ENCODE measurements around the gene MSANTD7. TPM values are rescaled to one million over a fixed set of nuclear protein-coding genes. Genes with fewer than 3 reads are reported as not detected.

MSANTD7 gene
- total and polyA plus RNA-seq, 9 of the 15 experiments (the other 6 are each of a cell fraction or from before 2014, with no cell fraction given), result 5.2 to 27.3 (median 23.6) TPM

DNA sequence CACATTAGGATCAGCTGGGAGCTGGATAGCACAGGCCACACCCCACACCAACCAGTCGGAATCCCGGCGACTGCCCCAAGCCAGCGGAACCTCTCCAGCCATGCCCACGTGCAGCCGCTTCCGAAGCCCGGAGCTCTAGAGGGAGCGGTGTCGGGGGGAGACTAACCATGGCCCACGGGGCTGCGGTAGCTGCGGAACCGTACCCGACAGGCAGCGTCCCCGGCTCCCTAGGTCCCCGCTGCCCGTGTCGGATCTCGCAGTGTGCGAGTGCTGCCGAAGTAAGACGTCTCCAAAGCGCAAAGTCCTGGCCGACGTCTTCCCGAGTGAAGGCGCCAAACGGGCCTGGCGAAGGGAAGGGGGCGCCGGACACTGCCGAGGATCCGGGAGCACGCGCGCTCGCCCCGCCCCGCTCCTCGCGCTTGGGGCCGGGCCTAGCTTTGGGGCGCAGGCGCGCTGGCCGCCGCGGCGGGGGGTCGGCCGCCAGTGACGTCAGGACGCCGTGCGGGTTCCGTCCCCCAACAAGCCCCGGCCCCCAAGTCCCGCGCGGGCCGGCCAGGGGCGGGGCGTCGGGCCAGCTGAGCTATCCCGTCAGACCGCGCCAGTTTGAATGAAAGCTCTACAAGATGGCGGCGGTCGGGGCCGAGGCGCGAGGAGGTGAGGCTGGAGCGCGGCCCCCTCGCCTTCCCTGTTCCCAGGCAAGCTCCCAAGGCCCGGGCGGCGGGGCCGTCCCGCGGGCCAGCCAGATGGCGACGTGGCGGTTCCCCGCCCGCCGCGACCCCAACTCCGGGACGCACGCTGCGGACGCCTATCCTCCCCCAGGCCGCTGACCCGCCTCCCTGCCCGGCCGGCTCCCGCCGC, 40.4 kb downstream of the MSANTD7 start, which contains the start of gene SUV39H2 (continued):
- peak; percentile 59; the same call in 1 of the 2 replicates for TF ChIP-seq ZNF431 (CRISPR knock-in tag; IDR thresholded peaks at IDR 0.05)
- TF ChIP-seq FOXK2 (conservative IDR thresholded peaks at IDR 0.05 in 1 of 2, IDR thresholded peaks at IDR 0.05 in 1 of 2; ENCODE audit: low read depth in 2 of 2), result peak in 1 of 2 experiments; percentile 1; a peak in 1 of 4 replicates
- no peak for TF ChIP-seq HMG20A (CRISPR knock-in tag; conservative IDR thresholded peaks at IDR 0.05)
- TF ChIP-seq, protein P1, sequence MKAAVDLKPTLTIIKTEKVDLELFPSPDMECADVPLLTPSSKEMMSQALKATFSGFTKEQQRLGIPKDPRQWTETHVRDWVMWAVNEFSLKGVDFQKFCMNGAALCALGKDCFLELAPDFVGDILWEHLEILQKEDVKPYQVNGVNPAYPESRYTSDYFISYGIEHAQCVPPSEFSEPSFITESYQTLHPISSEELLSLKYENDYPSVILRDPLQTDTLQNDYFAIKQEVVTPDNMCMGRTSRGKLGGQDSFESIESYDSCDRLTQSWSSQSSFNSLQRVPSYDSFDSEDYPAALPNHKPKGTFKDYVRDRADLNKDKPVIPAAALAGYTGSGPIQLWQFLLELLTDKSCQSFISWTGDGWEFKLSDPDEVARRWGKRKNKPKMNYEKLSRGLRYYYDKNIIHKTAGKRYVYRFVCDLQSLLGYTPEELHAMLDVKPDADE (conservative IDR thresholded peaks at IDR 0.05; ENCODE audit: control insufficient read depth, low read depth, low read length), result peak; percentile 32
- TF ChIP-seq, protein P2, sequence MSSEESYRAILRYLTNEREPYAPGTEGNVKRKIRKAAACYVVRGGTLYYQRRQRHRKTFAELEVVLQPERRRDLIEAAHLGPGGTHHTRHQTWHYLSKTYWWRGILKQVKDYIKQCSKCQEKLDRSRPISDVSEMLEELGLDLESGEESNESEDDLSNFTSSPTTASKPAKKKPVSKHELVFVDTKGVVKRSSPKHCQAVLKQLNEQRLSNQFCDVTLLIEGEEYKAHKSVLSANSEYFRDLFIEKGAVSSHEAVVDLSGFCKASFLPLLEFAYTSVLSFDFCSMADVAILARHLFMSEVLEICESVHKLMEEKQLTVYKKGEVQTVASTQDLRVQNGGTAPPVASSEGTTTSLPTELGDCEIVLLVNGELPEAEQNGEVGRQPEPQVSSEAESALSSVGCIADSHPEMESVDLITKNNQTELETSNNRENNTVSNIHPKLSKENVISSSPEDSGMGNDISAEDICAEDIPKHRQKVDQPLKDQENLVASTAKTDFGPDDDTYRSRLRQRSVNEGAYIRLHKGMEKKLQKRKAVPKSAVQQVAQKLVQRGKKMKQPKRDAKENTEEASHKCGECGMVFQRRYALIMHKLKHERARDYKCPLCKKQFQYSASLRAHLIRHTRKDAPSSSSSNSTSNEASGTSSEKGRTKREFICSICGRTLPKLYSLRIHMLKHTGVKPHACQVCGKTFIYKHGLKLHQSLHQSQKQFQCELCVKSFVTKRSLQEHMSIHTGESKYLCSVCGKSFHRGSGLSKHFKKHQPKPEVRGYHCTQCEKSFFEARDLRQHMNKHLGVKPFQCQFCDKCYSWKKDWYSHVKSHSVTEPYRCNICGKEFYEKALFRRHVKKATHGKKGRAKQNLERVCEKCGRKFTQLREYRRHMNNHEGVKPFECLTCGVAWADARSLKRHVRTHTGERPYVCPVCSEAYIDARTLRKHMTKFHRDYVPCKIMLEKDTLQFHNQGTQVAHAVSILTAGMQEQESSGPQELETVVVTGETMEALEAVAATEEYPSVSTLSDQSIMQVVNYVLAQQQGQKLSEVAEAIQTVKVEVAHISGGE (CRISPR knock-in tag; IDR thresholded peaks at IDR 0.05), result peak in 2 of 3 experiments; percentile 68 to 85; a peak in 3 of 6 replicates
- TF ChIP-seq TOE1 (IDR thresholded peaks at IDR 0.05; ENCODE audit: borderline replicate concordance), result peak; percentile 59; the same call in 1 of the 2 replicates
- 0 out of 2 replicates have a peak, but pooled peaks have one; percentile 70 for TF ChIP-seq TOE1 (CRISPR knock-in tag; IDR thresholded peaks at IDR 0.05; ENCODE audit: borderline replicate concordance, low read depth)
- TF ChIP-seq, protein P3, sequence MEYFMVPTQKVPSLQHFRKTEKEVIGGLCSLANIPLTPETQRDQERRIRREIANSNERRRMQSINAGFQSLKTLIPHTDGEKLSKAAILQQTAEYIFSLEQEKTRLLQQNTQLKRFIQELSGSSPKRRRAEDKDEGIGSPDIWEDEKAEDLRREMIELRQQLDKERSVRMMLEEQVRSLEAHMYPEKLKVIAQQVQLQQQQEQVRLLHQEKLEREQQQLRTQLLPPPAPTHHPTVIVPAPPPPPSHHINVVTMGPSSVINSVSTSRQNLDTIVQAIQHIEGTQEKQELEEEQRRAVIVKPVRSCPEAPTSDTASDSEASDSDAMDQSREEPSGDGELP (CRISPR knock-in tag; IDR thresholded peaks at IDR 0.05; ENCODE audit: borderline replicate concordance), result peak; percentile 95
- peak; percentile 15; the same call in 1 of the 2 replicates for TF ChIP-seq RNF2 (IDR thresholded peaks at IDR 0.05)
- 0 out of 2 replicates have a peak, but pooled peaks have one; percentile 44 for TF ChIP-seq GTF2E2 (tag; IDR thresholded peaks at IDR 0.05)
- 0 out of 2 replicates have a peak, but pooled peaks have one; percentile 40 for TF ChIP-seq PHF21A (IDR thresholded peaks at IDR 0.05; ENCODE audit: borderline replicate concordance, low read depth)
- no peak for TF ChIP-seq ZNF133 (CRISPR knock-in tag; IDR thresholded peaks at IDR 0.05)
- peak; percentile 83 for TF ChIP-seq SAP30 (IDR thresholded peaks at IDR 0.05; ENCODE audit: borderline replicate concordance, insufficient read depth, low read depth, low read length, poor library complexity, severe bottlenecking)
- no peak for TF ChIP-seq GATAD2A (IDR thresholded peaks at IDR 0.05)
- TF ChIP-seq KDM5B (IDR thresholded peaks at IDR 0.05; ENCODE audit: insufficient replicate concordance, low read depth, low read length), result peak; percentile 91
- TF ChIP-seq, protein P4, sequence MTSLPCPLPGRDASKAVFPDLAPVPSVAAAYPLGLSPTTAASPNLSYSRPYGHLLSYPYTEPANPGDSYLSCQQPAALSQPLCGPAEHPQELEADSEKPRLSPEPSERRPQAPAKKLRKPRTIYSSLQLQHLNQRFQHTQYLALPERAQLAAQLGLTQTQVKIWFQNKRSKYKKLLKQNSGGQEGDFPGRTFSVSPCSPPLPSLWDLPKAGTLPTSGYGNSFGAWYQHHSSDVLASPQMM (CRISPR knock-in tag; IDR thresholded peaks at IDR 0.05), result no peak
- TF ChIP-seq HNRNPK (IDR thresholded peaks at IDR 0.05; ENCODE audit: low read depth, low read length, poor library complexity, severe bottlenecking), result peak; percentile 73
- TF ChIP-seq RBBP5 (IDR thresholded peaks at IDR 0.05; ENCODE audit: borderline replicate concordance, insufficient read depth, low read length, poor library complexity, severe bottlenecking), result peak; percentile 95
- peak; percentile 20 for TF ChIP-seq CHD1 (IDR thresholded peaks at IDR 0.05; ENCODE audit: low read length)

Measured in K562 (cell line).